ENCODE results near the gene SRGAP1. TPM values are rescaled to one million over a fixed set of nuclear protein-coding genes. Genes with fewer than 3 reads are reported as not detected.

Gene SRGAP1
- total and polyA plus RNA-seq, 8 donors = 2.5 to 13.3 (median 7.5) TPM

GRCh38 chr12:64147011-64147631, 302.6 kb downstream of the SRGAP1 start:
- intact Hi-C loops (cut with DNase I) = no loop called here
- 83 to 86% methylated on average over 21 of the region's 21 CpGs for WGBS, 2 donors
- Histone ChIP-seq H3K27ac (no peak overlapping the region), H3K36me3 (peaks cover 0 to 11% (median 0%) of the 10 kb centered on the region in 3 donors), H3K4me3 (no peak overlapping the region), H3K27me3 (no peaks in the 10 kb centered on the region), H3K9me3 (no peaks in the 10 kb centered on the region), H3K4me1 (no peaks in the 10 kb centered on the region)
- TF ChIP-seq CTCF (IDR thresholded peaks at IDR 0.05) = no peak
- FAIRE-seq (no peak), DNase-seq (no peak), ATAC-seq (no peak)

- intact Hi-C loops (cut with DNase I) = no loop called here
- ATAC-seq = no peak
- no peak for TF ChIP-seq CTCF (IDR thresholded peaks at IDR 0.05)
- Histone ChIP-seq H3K27ac (no peak overlapping the region), H3K27me3 (no peaks in the 10 kb centered on the region), H3K36me3 (peaks cover 0 to 3% (median 0%) of the 10 kb centered on the region in 3 donors), H3K9me3 (no peaks in the 10 kb centered on the region), H3K4me3 (no peak overlapping the region), H3K4me1 (no peaks in the 10 kb centered on the region)
- DNase-seq = no peak
- no peak for FAIRE-seq
- 88 to 90% methylated on average over 2 of the region's 2 CpGs for WGBS, 2 donors
Observed at GRCh38 chr12:64147875-64148274, 303.4 kb downstream of the SRGAP1 start.

- TF ChIP-seq CTCF (IDR thresholded peaks at IDR 0.05) = no peak
- FAIRE-seq = no peak
- no peaks in the 10 kb centered on the region for H3K27me3 ChIP-seq
- 90 to 93% methylated on average over 2 of the region's 2 CpGs for WGBS, 2 donors
- H3K4me1 ChIP-seq = no peaks in the 10 kb centered on the region
- intact Hi-C loops (cut with DNase I) = no loop called here
- no peak overlapping the region for H3K4me3 ChIP-seq
- H3K9me3 ChIP-seq = no peaks in the 10 kb centered on the region
- no peak for ATAC-seq
- no peak for DNase-seq
- H3K36me3 ChIP-seq = no peaks in the 10 kb centered on the region
- H3K27ac ChIP-seq = no peak overlapping the region
Observed at GRCh38 chr12:64154677-64155076, 310.2 kb downstream of the SRGAP1 start.

- ATAC-seq (no peak), FAIRE-seq (no peak), DNase-seq (no peak)
- H3K27me3 ChIP-seq = no peaks in the 10 kb centered on the region
- no peaks in the 10 kb centered on the region for H3K9me3 ChIP-seq
- H3K4me1 ChIP-seq = no peaks in the 10 kb centered on the region
- intact Hi-C loops (cut with DNase I) = no loop called here
- H3K36me3 ChIP-seq = no peaks in the 10 kb centered on the region
- 94 to 100% methylated on average over 2 of the region's 2 CpGs for WGBS, 2 donors
- no peak overlapping the region for H3K27ac ChIP-seq
- no peak overlapping the region for H3K4me3 ChIP-seq
- TF ChIP-seq CTCF (IDR thresholded peaks at IDR 0.05) = no peak
Observed at GRCh38 chr12:64157110-64157509, 312.6 kb downstream of the SRGAP1 start.

GRCh38 chr12:64160021-64160710, 315.7 kb downstream of the SRGAP1 start:
- no peaks in the 10 kb centered on the region for H3K36me3 ChIP-seq
- H3K27ac ChIP-seq = no peak overlapping the region
- no peaks in the 10 kb centered on the region for H3K9me3 ChIP-seq
- no peak overlapping the region for H3K4me3 ChIP-seq
- DNase-seq = no peak
- no peak for TF ChIP-seq CTCF (IDR thresholded peaks at IDR 0.05)
- whole genome bisulfite sequencing, 2 donors = 61 to 66% methylated on average over 2 of the region's 2 CpGs
- no peaks in the 10 kb centered on the region for H3K4me1 ChIP-seq
- FAIRE-seq = no peak
- intact Hi-C loops (cut with DNase I) = no loop called here
- ATAC-seq = no peak
- H3K27me3 ChIP-seq = no peaks in the 10 kb centered on the region
